ENCODE data around the gene CDH22.

Gene CDH22

DNA sequence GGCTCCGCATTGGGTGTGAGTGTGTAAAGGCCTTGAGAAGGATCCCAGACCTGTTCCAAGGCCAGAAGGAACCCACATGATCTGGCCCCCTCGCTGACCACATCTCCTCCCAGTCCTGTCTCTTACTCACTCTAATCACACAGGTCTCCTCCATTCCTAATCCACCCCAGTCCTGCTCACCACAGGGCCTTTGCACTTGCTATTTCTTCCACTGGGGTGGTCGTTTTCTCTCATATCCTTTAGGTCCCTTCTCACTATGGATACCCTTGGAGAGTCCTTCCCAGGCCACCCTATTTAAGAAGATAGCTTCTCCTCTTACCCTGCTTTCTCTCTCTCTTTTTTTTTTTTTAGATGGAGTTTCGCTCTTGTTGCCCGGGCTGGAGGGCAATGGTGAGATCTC is 124.5 kb downstream of the CDH22 start:
- TF ChIP-seq, protein P1, sequence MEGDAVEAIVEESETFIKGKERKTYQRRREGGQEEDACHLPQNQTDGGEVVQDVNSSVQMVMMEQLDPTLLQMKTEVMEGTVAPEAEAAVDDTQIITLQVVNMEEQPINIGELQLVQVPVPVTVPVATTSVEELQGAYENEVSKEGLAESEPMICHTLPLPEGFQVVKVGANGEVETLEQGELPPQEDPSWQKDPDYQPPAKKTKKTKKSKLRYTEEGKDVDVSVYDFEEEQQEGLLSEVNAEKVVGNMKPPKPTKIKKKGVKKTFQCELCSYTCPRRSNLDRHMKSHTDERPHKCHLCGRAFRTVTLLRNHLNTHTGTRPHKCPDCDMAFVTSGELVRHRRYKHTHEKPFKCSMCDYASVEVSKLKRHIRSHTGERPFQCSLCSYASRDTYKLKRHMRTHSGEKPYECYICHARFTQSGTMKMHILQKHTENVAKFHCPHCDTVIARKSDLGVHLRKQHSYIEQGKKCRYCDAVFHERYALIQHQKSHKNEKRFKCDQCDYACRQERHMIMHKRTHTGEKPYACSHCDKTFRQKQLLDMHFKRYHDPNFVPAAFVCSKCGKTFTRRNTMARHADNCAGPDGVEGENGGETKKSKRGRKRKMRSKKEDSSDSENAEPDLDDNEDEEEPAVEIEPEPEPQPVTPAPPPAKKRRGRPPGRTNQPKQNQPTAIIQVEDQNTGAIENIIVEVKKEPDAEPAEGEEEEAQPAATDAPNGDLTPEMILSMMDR (IDR thresholded peaks at IDR 0.05; ENCODE audit: control insufficient read depth, insufficient read depth, low read depth, low read length, missing control alignments), result no peak
- H3K4me3 ChIP-seq (ENCODE audit: control insufficient read depth, low read depth, low read length), result no peak overlapping the region
- DNase-seq (ENCODE audit: low read depth), result no peak

DNA sequence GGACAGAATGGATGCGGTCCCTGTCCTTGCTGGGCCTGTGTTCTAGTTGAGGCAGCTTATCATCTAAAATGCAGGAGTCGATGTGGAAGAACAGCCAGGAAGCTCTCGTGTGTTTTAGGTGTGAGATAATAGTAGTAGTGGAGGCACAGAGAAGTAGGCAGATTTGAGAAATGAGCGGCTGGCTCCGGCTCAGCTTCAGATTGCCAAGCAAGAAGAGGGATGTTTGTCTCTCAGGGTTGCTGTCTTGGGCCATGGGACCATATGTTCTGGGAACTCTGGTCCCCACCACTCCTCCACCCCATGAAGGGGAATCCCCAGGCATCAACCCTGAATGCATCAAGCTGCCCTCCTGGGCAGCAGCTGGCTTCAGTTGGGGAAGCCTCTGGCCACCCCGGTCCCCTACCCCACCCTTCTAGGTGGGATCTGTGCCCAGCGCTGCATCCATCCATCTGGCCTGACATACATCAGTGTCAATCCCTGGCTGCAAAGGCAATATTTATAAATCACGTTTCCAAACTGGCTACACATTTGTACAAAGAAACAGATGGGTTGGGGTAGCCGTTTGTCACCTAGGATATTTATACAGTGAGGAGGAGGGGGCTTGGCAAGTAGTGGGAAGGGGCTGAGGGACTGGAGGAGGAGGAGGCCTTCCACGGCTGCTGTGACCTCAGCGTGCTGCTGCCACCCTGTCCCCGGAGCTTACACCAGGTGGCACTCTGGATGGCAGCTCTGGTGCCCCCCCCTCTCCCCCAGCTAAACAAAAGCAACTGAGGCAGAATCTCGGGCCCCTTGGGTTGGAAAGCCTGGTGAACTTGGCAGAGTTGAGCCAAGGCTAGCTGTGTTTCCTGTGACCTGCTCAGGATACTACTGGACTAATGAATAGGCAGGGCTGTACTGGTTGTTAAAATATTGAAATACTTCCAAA is 125.8 kb downstream of the CDH22 start:
- H3K4me3 ChIP-seq (ENCODE audit: control insufficient read depth, low read depth, low read length), result no peak overlapping the region
- DNase-seq (ENCODE audit: low read depth), result no peak
- TF ChIP-seq, protein P1 (IDR thresholded peaks at IDR 0.05; ENCODE audit: control insufficient read depth, insufficient read depth, low read depth, low read length, missing control alignments), result no peak

DNA sequence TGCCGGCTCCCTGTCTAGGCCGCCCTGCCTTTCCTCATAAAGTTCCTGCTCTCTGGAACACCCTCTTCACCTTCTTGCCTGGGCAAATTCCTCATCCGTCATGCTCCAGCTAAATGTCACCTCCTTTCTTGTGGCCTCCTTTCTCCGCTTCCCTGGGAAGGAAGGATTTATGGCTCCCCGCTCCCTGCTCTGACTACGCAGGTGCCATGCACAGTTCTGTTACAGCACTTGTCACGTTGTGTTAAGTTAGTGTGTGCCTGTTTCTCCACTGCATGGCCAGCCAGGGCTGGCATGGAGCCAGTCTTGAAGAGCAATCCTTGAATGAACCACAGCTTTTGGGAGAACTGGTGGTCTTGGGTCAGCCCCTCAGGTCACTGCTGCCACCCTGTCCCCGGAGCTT is 128.4 kb downstream of the CDH22 start:
- DNase-seq (ENCODE audit: low read depth), result no peak
- H3K4me3 ChIP-seq (ENCODE audit: control insufficient read depth, low read depth, low read length), result no peak overlapping the region
- TF ChIP-seq, protein P1 (IDR thresholded peaks at IDR 0.05; ENCODE audit: control insufficient read depth, insufficient read depth, low read depth, low read length, missing control alignments), result no peak

DNA sequence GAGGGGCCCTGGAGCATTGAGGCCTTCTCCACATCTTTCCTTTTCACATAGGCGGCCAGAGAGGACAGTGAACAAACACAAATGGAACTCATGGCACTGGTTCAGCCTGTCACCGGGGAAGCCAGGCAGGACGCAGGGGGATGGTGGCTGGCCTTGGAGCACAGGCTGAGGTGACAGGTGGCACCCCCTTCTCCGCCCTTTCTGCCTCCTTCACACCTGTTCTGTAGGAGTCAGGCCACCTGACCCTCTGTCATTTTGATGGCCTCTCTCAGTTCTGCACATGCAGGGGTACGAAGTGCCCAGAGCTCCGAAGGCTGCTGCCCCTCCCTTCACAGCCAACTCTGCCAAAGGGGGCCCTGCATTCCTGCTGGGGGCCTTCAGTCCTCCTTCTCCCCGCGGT is 129.4 kb downstream of the CDH22 start:
- H3K4me3 ChIP-seq (ENCODE audit: control insufficient read depth, low read depth, low read length), result no peak overlapping the region
- no peak for DNase-seq (ENCODE audit: low read depth)
- TF ChIP-seq, protein P1 (IDR thresholded peaks at IDR 0.05; ENCODE audit: control insufficient read depth, insufficient read depth, low read depth, low read length, missing control alignments), result no peak

DNA sequence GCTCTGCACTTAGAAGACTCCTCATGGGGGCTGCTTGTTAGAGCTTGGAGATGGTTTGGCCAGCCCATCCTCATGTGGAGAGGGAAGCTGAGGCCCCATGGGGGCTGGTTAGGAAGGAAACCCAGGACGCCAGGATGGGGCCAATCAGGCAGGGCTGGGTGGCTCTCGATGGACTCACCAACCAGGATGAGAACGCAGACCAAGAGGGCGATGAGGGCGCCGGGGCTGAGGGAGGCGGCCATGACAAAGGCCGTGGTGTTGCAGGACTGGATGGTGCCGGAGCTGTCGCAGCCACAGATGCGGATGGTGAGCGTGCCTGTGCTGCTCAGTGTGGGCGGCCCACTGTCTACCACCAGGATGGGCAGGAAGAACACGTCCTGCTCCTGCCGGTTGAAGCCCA is 130.5 kb downstream of the CDH22 start:
- H3K4me3 ChIP-seq (ENCODE audit: control insufficient read depth, low read depth, low read length), result no peak overlapping the region
- no peak for DNase-seq (ENCODE audit: low read depth)
- TF ChIP-seq, protein P1 (IDR thresholded peaks at IDR 0.05; ENCODE audit: control insufficient read depth, insufficient read depth, low read depth, low read length, missing control alignments), result no peak

DNA sequence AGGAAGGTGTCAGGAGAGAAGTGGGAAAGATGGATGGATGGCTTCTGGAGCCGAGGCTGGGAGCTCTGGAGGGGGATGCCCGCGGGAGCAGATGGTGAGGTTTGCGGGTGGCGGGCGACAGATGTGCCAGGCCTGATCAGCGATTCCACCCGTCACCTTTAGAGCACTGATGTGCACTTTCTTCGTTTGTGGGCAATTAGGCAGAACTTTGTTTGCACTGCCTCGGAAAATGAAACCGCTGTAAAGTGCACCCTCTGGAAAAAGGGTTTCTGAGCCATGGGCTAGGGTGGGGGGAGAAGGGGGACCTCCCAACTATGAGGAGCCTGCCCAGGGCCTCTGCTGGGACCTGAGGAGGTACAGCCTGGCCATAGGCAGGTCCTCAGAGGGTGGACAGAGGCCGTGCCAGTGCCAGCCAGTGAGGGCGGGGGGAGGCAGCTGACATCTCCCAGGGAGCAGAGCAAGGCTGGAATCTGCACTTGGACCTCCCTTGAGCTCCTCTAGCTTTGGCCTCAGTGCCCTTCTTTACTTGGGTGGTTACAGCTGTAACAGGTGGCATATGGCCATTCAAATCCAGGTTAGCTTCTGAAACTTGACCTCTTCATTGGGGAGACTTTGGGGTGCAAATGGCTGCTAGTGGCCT is 131.4 kb downstream of the CDH22 start:
- DNase-seq (ENCODE audit: low read depth), result no peak
- H3K4me3 ChIP-seq (ENCODE audit: control insufficient read depth, low read depth, low read length), result no peak overlapping the region
- TF ChIP-seq, protein P1 (IDR thresholded peaks at IDR 0.05; ENCODE audit: control insufficient read depth, insufficient read depth, low read depth, low read length, missing control alignments), result no peak
